HepG2 (cell line): Measurements from ENCODE around the gene ERC1. TPM values are rescaled to one million over a fixed set of nuclear protein-coding genes. Genes with fewer than 3 reads are reported as not detected.

Experiments used
- ATF7-NPFF ChIP-seq: sonication (generic); formaldehyde crosslinking; IDR thresholded peaks from 2 replicates; pipeline ENCODE4 v1.8.1; 2023; ENCODE audit warnings: mild to moderate bottlenecking, low read depth, missing genetic modification reagents, moderate library complexity
- EEA1 ChIP-seq: sonication (generic); formaldehyde crosslinking; IDR thresholded peaks from 2 replicates; pipeline ENCODE4 v1.5.1; 2020; ENCODE audit warnings: mild to moderate bottlenecking, missing genetic modification reagents, borderline replicate concordance
- FOXC1 ChIP-seq: sonication (generic); formaldehyde crosslinking; IDR thresholded peaks from 2 replicates; pipeline ENCODE4 v1.8.0; 2022; ENCODE audit warnings: mild to moderate bottlenecking, missing genetic modification reagents, borderline replicate concordance
- ISX ChIP-seq: sonication (generic); formaldehyde crosslinking; conservative IDR thresholded peaks from 2 replicates; pipeline ENCODE4 v1.5.0; 2020; ENCODE audit warnings: missing genetic modification reagents
- MED13 ChIP-seq: sonication (generic); formaldehyde crosslinking; IDR thresholded peaks from 2 replicates; pipeline ENCODE4 v1.5.0; 2020; ENCODE audit warnings: missing genetic modification reagents
- NAIF1 ChIP-seq: sonication (generic); formaldehyde crosslinking; IDR thresholded peaks from 2 replicates; pipeline ENCODE4 v1.5.0; 2020; ENCODE audit warnings: mild to moderate bottlenecking, missing genetic modification reagents, borderline replicate concordance
- REL ChIP-seq: sonication (generic); formaldehyde crosslinking; conservative IDR thresholded peaks from 2 replicates; pipeline ENCODE4 v1.8.0; 2022; ENCODE audit warnings: mild to moderate bottlenecking, missing genetic modification reagents, moderate library complexity
- TBX2 ChIP-seq: sonication (generic); formaldehyde crosslinking; IDR thresholded peaks from 2 replicates; pipeline ENCODE4 v1.5.0; 2020; ENCODE audit warnings: missing genetic modification reagents, mild to moderate bottlenecking, borderline replicate concordance
- YY1 ChIP-seq: IDR thresholded peaks from 2 replicates; pipeline ENCODE4 v1.6.1; 2011; ENCODE audit warnings: low read length, low read depth, moderate library complexity, mild to moderate bottlenecking; ENCODE audit not compliant: insufficient read depth, insufficient replicate concordance
- ZFP36L2 ChIP-seq: sonication (generic); formaldehyde crosslinking; IDR thresholded peaks from 2 replicates; pipeline ENCODE4 v1.4.0; 2020; ENCODE audit warnings: missing genetic modification reagents
- ZMAT3 ChIP-seq: sonication (generic); formaldehyde crosslinking; conservative IDR thresholded peaks from 2 replicates; pipeline ENCODE4 v1.7.0; 2021; ENCODE audit warnings: missing genetic modification reagents
- ZNF253 ChIP-seq: sonication (generic); formaldehyde crosslinking; IDR thresholded peaks from 2 replicates; pipeline ENCODE4 v1.8.0; 2022; ENCODE audit warnings: mild to moderate bottlenecking, missing genetic modification reagents, borderline replicate concordance
- ZNF563 ChIP-seq: sonication (generic); formaldehyde crosslinking; IDR thresholded peaks from 2 replicates; pipeline ENCODE4 v1.8.0; 2022; ENCODE audit warnings: mild to moderate bottlenecking, moderate library complexity, missing genetic modification reagents
- ZNF672 ChIP-seq: sonication (generic); formaldehyde crosslinking; IDR thresholded peaks from 2 replicates; pipeline ENCODE4 v1.8.1; 2022; ENCODE audit warnings: missing genetic modification reagents
- polyA plus RNA-seq, 8 experiments: library from polyadenylated mRNA; depleted of rRNA in 3 of 8; stranded (reverse) in 7 of 8; unstranded in 1 of 8; fragments of >200 nt; fragmentation: Illumina TruSeq in 4 of 8; extraction: Trizol in 4 of 8; gene quantifications; 2 replicates each; pipeline versions ENCODE4 v1.2.1 to v1.2.3, GENCODE V29; 2011 to 2016; ENCODE audit warnings: low read depth in 4 of 8, missing spikeins in 1 of 8, mixed read lengths in 1 of 8; ENCODE audit not compliant: insufficient read depth in 1 of 8
- total RNA-seq, 5 experiments: library from RNA; depleted of rRNA; stranded (reverse); fragments of >200 nt; fragmentation: Illumina TruSeq; extraction: Trizol; gene quantifications; 2 replicates each; pipeline ENCODE4 v1.2.3, GENCODE V29; 2016; ENCODE audit warnings: low read depth in 1 of 5
- TF ChIP-seq, protein P1 (sequence below): IDR thresholded peaks from 2 replicates; pipeline ENCODE4 v1.6.1; 2012; ENCODE audit warnings: low read length, improper control_type of control experiment
- TF ChIP-seq, protein P2 (sequence below), 2 experiments: sonication (generic) in 1 of 2; formaldehyde crosslinking in 1 of 2; IDR thresholded peaks; 2 replicates each; pipeline versions ENCODE4 v1.4.0 to v1.6.1; 2018 to 2020; ENCODE audit warnings: missing genetic modification reagents in 2 of 2, borderline replicate concordance in 1 of 2, low read depth in 1 of 2, mild to moderate bottlenecking in 1 of 2, missing biosample characterization in 1 of 2
- TF ChIP-seq, protein P3 (sequence below): IDR thresholded peaks from 2 replicates; pipeline ENCODE4 v1.6.1; 2016; ENCODE audit warnings: missing compliant biosample characterization, missing genetic modification reagents, borderline replicate concordance

The ERC1 gene
- total and polyA plus RNA-seq, 2 of the 13 experiments (the other 11 are each of a cell fraction or from before 2014, with no cell fraction given) = 6.1 to 12.4 TPM

- TF ChIP-seq, protein P1, sequence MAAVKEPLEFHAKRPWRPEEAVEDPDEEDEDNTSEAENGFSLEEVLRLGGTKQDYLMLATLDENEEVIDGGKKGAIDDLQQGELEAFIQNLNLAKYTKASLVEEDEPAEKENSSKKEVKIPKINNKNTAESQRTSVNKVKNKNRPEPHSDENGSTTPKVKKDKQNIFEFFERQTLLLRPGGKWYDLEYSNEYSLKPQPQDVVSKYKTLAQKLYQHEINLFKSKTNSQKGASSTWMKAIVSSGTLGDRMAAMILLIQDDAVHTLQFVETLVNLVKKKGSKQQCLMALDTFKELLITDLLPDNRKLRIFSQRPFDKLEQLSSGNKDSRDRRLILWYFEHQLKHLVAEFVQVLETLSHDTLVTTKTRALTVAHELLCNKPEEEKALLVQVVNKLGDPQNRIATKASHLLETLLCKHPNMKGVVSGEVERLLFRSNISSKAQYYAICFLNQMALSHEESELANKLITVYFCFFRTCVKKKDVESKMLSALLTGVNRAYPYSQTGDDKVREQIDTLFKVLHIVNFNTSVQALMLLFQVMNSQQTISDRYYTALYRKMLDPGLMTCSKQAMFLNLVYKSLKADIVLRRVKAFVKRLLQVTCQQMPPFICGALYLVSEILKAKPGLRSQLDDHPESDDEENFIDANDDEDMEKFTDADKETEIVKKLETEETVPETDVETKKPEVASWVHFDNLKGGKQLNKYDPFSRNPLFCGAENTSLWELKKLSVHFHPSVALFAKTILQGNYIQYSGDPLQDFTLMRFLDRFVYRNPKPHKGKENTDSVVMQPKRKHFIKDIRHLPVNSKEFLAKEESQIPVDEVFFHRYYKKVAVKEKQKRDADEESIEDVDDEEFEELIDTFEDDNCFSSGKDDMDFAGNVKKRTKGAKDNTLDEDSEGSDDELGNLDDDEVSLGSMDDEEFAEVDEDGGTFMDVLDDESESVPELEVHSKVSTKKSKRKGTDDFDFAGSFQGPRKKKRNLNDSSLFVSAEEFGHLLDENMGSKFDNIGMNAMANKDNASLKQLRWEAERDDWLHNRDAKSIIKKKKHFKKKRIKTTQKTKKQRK = no peak
- TF ChIP-seq, protein P2, sequence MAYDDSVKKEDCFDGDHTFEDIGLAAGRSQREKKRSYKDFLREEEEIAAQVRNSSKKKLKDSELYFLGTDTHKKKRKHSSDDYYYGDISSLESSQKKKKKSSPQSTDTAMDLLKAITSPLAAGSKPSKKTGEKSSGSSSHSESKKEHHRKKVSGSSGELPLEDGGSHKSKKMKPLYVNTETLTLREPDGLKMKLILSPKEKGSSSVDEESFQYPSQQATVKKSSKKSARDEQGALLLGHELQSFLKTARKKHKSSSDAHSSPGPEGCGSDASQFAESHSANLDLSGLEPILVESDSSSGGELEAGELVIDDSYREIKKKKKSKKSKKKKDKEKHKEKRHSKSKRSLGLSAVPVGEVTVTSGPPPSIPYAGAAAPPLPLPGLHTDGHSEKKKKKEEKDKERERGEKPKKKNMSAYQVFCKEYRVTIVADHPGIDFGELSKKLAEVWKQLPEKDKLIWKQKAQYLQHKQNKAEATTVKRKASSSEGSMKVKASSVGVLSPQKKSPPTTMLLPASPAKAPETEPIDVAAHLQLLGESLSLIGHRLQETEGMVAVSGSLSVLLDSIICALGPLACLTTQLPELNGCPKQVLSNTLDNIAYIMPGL (CRISPR knock-in tag; IDR thresholded peaks at IDR 0.05; ENCODE audit: borderline replicate concordance in 1 of 2, low read depth in 1 of 2) = no peak; a peak in 1 of 4 replicates
- TF ChIP-seq ZNF253 (CRISPR knock-in tag) (no peak), MED13 (peak; percentile 61; the same call in 1 of the 2 replicates), ZNF563 (CRISPR knock-in tag) (0 out of 2 replicates have a peak, but pooled peaks have one; percentile 85), ZNF672 (0 out of 2 replicates have a peak, but pooled peaks have one; percentile 54), EEA1 (CRISPR knock-in tag) (0 out of 2 replicates have a peak, but pooled peaks have one; percentile 17), FOXC1 (peak; percentile 88; the same call in 1 of the 2 replicates), NAIF1 (CRISPR knock-in tag) (0 out of 2 replicates have a peak, but pooled peaks have one; percentile 9), ZFP36L2 (CRISPR knock-in tag) (no peak), ATF7-NPFF (no peak), YY1 (peak; percentile 40), REL (CRISPR knock-in tag) (peak; percentile 90), ISX (CRISPR knock-in tag) (peak; percentile 63; the same call in 1 of the 2 replicates), ZMAT3 (no peak), TBX2 (CRISPR knock-in tag) (no peak; the same call in 1 of the 2 replicates)
- TF ChIP-seq, protein P3, sequence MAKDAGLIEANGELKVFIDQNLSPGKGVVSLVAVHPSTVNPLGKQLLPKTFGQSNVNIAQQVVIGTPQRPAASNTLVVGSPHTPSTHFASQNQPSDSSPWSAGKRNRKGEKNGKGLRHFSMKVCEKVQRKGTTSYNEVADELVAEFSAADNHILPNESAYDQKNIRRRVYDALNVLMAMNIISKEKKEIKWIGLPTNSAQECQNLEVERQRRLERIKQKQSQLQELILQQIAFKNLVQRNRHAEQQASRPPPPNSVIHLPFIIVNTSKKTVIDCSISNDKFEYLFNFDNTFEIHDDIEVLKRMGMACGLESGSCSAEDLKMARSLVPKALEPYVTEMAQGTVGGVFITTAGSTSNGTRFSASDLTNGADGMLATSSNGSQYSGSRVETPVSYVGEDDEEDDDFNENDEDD = peak; percentile 72
Observed at GRCh38 chr12:989751-990660, 1.0 kb upstream of the ERC1 start (continued).
